Parathyroid adenoma (tissue), 2 donors: Measurements from ENCODE around the gene MTMR12.
"Not testable (repeated sequence)": the region's sequence is repeated elsewhere in the genome, so short reads cannot be mapped to it uniquely, and the experiment has no call there.

ENCODE experiments used
- H2AFZ ChIP-seq: fragments of 300-600 bp; sonication (generic); one replicate; pipeline ENCODE4 v1.7.0; 2017; ENCODE audit warnings: antibody characterized with exemption, mild to moderate bottlenecking
- H3K27ac ChIP-seq: fragments of 300-600 bp; sonication (generic); one replicate; pipeline ENCODE4 v1.7.0; 2017
- H3K27me3 ChIP-seq: fragments of 300-600 bp; sonication (generic); one replicate; pipeline ENCODE4 v1.7.0; 2017; ENCODE audit warnings: low read length; ENCODE audit not compliant: control insufficient read depth, insufficient read depth
- H3K36me3 ChIP-seq: fragments of 300-600 bp; sonication (generic); one replicate; pipeline ENCODE4 v1.7.0; 2017; ENCODE audit warnings: low read length; ENCODE audit not compliant: control insufficient read depth, insufficient read depth
- H3K4me1 ChIP-seq: fragments of 300-600 bp; sonication (generic); one replicate; pipeline ENCODE4 v1.7.0; 2017; ENCODE audit warnings: control low read depth
- H3K4me2 ChIP-seq: fragments of 300-600 bp; sonication (generic); one replicate; pipeline ENCODE4 v1.7.0; 2017; ENCODE audit warnings: low read length
- H3K4me3 ChIP-seq: fragments of 300-600 bp; sonication (generic); one replicate; pipeline ENCODE4 v1.7.0; 2017; ENCODE audit warnings: low read depth, low read length
- H3K79me2 ChIP-seq: fragments of 300-600 bp; sonication (generic); one replicate; pipeline ENCODE4 v1.7.0; 2017; ENCODE audit warnings: control low read depth
- H3K9ac ChIP-seq: fragments of 300-600 bp; sonication (generic); one replicate; pipeline ENCODE4 v1.7.0; 2017; ENCODE audit warnings: mild to moderate bottlenecking
- H3K9me3 ChIP-seq: fragments of 300-600 bp; sonication (generic); one replicate; pipeline ENCODE4 v1.7.0; 2017; ENCODE audit warnings: low read length; ENCODE audit not compliant: control insufficient read depth
- TF ChIP-seq, protein P1 (sequence below): fragments of 300-600 bp; sonication (generic); IDR thresholded peaks from one replicate; pipeline ENCODE4 v1.7.0; 2017; ENCODE audit warnings: antibody characterized with exemption, mild to moderate bottlenecking
- donor health status: primary hyperparathyroidism.

MTMR12 gene

DNA sequence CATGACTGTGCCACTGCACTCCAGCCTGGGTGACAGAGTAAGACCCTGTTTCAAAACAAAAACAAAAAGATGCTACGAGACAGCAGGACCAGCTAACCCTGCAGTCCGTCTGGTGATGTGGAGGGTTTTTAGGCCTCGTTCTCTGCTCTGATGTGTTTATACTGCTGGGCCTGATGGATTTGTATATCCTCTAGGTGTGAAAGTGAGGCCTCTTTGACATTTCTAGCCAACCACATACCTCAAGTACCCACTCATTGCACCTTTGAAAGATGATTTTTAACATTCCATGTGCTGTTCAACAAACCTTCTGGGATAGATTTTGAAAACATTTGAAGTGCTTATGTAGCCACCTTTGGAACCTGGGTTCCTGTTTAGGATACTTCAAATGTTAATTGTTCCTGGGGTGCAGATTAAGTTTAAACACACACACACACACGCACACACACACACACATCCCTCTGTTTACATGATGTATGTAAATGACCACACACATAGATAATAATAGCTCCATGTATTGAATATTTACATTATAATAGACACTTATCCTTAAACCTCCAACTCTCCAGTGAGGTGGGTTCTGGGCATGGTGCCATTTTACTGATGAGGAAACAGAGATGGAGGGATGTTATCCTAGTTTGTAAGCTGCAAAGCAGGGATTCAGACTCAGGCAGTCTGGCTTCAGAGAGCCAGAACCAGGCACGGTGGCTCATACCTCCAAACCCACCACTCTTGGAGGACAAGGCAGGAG is 89.8 kb downstream of the MTMR12 start:
- no peaks in the 10 kb centered on the region for H3K9me3 ChIP-seq
- no peak overlapping the region for H3K4me2 ChIP-seq
- H3K9ac ChIP-seq: no peak overlapping the region
- no peaks in the 10 kb centered on the region for H3K27me3 ChIP-seq
- no peak overlapping the region for H2AFZ ChIP-seq
- H3K36me3 ChIP-seq: no peaks in the 10 kb centered on the region
- TF ChIP-seq, protein P1, sequence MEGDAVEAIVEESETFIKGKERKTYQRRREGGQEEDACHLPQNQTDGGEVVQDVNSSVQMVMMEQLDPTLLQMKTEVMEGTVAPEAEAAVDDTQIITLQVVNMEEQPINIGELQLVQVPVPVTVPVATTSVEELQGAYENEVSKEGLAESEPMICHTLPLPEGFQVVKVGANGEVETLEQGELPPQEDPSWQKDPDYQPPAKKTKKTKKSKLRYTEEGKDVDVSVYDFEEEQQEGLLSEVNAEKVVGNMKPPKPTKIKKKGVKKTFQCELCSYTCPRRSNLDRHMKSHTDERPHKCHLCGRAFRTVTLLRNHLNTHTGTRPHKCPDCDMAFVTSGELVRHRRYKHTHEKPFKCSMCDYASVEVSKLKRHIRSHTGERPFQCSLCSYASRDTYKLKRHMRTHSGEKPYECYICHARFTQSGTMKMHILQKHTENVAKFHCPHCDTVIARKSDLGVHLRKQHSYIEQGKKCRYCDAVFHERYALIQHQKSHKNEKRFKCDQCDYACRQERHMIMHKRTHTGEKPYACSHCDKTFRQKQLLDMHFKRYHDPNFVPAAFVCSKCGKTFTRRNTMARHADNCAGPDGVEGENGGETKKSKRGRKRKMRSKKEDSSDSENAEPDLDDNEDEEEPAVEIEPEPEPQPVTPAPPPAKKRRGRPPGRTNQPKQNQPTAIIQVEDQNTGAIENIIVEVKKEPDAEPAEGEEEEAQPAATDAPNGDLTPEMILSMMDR: no peak
- no peaks in the 10 kb centered on the region for H3K4me1 ChIP-seq
- H3K4me3 ChIP-seq: no peak overlapping the region
- H3K27ac ChIP-seq: no peak overlapping the region
- no peaks in the 10 kb centered on the region for H3K79me2 ChIP-seq

DNA sequence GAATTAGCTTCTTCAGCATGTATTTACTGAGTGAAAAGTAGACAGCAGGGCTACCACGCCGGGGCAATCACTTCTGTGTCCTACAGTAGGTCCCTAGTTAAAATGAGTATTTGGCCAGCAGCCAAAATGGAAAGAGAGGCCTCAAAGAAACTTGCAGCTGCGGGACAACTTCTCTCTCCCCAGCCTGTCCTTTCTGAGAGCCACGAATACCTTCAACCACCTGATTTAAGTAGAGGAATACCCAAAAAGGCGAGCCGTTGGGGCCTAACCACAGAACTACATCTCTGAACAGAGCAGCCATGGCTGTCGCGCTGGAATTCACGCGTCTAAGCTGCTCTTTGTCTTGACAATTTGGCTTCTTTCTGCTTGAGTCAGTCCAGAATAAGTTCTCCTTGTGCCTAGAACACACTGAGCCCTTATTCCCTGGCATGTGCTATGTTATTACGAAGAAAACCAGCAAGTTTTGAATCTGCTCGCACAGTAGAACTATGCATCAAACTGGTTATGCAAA is 94.8 kb downstream of the MTMR12 start:
- no peaks in the 10 kb centered on the region for H3K9me3 ChIP-seq
- TF ChIP-seq, protein P1: no peak
- H3K27me3 ChIP-seq: no peaks in the 10 kb centered on the region
- no peaks in the 10 kb centered on the region for H3K79me2 ChIP-seq
- no peak overlapping the region for H3K4me2 ChIP-seq
- H2AFZ ChIP-seq: no peak overlapping the region
- H3K36me3 ChIP-seq: no peaks in the 10 kb centered on the region
- H3K9ac ChIP-seq: no peak overlapping the region
- H3K4me3 ChIP-seq: no peak overlapping the region
- H3K4me1 ChIP-seq: no peaks in the 10 kb centered on the region
- H3K27ac ChIP-seq: no peak overlapping the region

DNA sequence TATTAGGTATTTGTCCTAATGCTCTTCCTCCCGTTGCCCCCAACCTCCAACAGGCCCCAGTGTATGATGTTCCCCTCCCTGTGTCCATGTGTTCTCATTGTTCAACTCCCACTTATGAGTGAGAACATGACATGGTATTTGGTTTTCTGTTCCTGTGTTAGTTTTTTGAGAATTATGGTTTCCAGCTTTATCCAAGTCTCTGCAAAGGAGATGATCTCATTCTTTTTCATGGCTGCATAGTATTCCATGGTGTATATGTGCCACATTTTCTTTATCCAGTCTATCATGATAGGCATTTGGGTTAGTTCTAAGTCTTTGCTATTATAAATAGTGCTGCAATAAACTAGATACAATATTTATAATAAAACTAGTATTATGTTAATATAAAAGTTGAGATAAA is 98.4 kb downstream of the MTMR12 start:
- H3K4me2 ChIP-seq, H3K27ac ChIP-seq, H3K36me3 ChIP-seq, H3K79me2 ChIP-seq, H2AFZ ChIP-seq, H3K27me3 ChIP-seq, H3K9me3 ChIP-seq, H3K4me3 ChIP-seq, H3K9ac ChIP-seq, H3K4me1 ChIP-seq: not testable (repeated sequence)

DNA sequence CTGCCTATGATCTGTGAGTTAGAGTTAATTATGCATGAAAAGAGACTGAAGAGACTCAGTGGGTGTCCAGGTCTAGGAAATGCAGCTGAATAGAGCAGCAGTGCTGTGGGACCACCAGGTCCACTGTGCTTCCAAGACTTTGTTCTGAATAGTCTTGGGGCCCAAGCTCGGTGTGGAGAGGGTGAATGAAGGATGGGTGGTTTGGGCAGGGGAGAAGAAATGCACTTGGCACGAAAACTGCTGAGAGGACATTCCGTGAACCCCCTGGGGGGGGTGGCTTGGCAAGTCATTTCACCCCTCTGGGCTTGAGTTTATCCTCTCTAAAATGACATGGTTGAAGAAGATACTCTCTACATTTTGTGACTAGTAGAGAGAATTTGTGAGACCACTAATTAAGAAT is 102.6 kb downstream of the MTMR12 start:
- TF ChIP-seq, protein P1: no peak
- no peak overlapping the region for H3K27ac ChIP-seq
- H2AFZ ChIP-seq: no peak overlapping the region
- H3K4me1 ChIP-seq: no peaks in the 10 kb centered on the region
- no peak overlapping the region for H3K9ac ChIP-seq
- H3K79me2 ChIP-seq: no peaks in the 10 kb centered on the region
- H3K4me2 ChIP-seq: no peak overlapping the region
- H3K36me3 ChIP-seq: no peaks in the 10 kb centered on the region
- no peak overlapping the region for H3K4me3 ChIP-seq
- no peaks in the 10 kb centered on the region for H3K27me3 ChIP-seq
- no peaks in the 10 kb centered on the region for H3K9me3 ChIP-seq

GRCh38 chr5:32208837-32209236 is 103.9 kb downstream of the MTMR12 start:
- H2AFZ ChIP-seq, H3K4me3 ChIP-seq, H3K9ac ChIP-seq, H3K27me3 ChIP-seq, H3K27ac ChIP-seq, H3K4me1 ChIP-seq, H3K79me2 ChIP-seq, H3K4me2 ChIP-seq, H3K36me3 ChIP-seq, H3K9me3 ChIP-seq: not testable (repeated sequence)

- no peaks in the 10 kb centered on the region for H3K36me3 ChIP-seq
Measured at GRCh38 chr5:32207355-32207634, 105.4 kb downstream of the MTMR12 start.

More at GRCh38 chr5:32207355-32207634, 105.4 kb downstream of the MTMR12 start:
- Histone ChIP-seq H3K4me1 (no peaks in the 10 kb centered on the region), H2AFZ (no peak overlapping the region), H3K27ac (no peak overlapping the region), H3K9ac (no peak overlapping the region), H3K79me2 (no peaks in the 10 kb centered on the region), H3K4me2 (no peak overlapping the region), H3K4me3 (no peak overlapping the region), H3K9me3 (no peaks in the 10 kb centered on the region), H3K27me3 (no peaks in the 10 kb centered on the region)
- TF ChIP-seq, protein P1: no peak
